ENCODE data around the gene FGF1.

FGF1 gene

GRCh38 chr5:142644640-142645361, 41.1 kb downstream of the FGF1 start:
- DNase-seq (ENCODE audit: low read depth, low spot score): peak; percentile 51

- DNase-seq (ENCODE audit: low read depth, low spot score): no peak
Measured at GRCh38 chr5:142644127-142644526, 41.8 kb downstream of the FGF1 start.

GRCh38 chr5:142643634-142644033, 42.3 kb downstream of the FGF1 start:
- DNase-seq (ENCODE audit: low read depth, low spot score): no peak

- no peak for DNase-seq (ENCODE audit: low read depth, low spot score)
Measured at GRCh38 chr5:142642427-142642826, 43.5 kb downstream of the FGF1 start.

GRCh38 chr5:142641711-142642110, 44.2 kb downstream of the FGF1 start:
- no peak for DNase-seq (ENCODE audit: low read depth, low spot score)

- DNase-seq (ENCODE audit: low read depth, low spot score): no peak
Measured at GRCh38 chr5:142640316-142641005, 45.4 kb downstream of the FGF1 start.

GRCh38 chr5:142639455-142639854, 46.4 kb downstream of the FGF1 start:
- DNase-seq (ENCODE audit: low read depth, low spot score): no peak

- DNase-seq (ENCODE audit: low read depth, low spot score): no peak
Measured at GRCh38 chr5:142637871-142638270, 48.0 kb downstream of the FGF1 start.

- no peak for DNase-seq (ENCODE audit: low read depth, low spot score)
Measured at GRCh38 chr5:142636698-142637324, 49.1 kb downstream of the FGF1 start.

- DNase-seq (ENCODE audit: low read depth, low spot score): no peak
Measured at GRCh38 chr5:142636093-142636492, 49.8 kb downstream of the FGF1 start.

GRCh38 chr5:142634216-142635011, 51.5 kb downstream of the FGF1 start:
- DNase-seq (ENCODE audit: low read depth, low spot score): no peak

- no peak for DNase-seq (ENCODE audit: low read depth, low spot score)
Measured at GRCh38 chr5:142630927-142631539, 54.9 kb downstream of the FGF1 start.

GRCh38 chr5:142627383-142628217, 58.3 kb downstream of the FGF1 start:
- no peak for DNase-seq (ENCODE audit: low read depth, low spot score)

GRCh38 chr5:142626786-142627185, 59.1 kb downstream of the FGF1 start:
- DNase-seq (ENCODE audit: low read depth, low spot score): no peak

GRCh38 chr5:142626099-142626498, 59.8 kb downstream of the FGF1 start:
- no peak for DNase-seq (ENCODE audit: low read depth, low spot score)

GRCh38 chr5:142621227-142621626, 64.7 kb downstream of the FGF1 start:
- no peak for DNase-seq (ENCODE audit: low read depth, low spot score)

- DNase-seq (ENCODE audit: low read depth, low spot score): no peak
Measured at GRCh38 chr5:142619815-142620214, 66.1 kb downstream of the FGF1 start.

- DNase-seq (ENCODE audit: low read depth, low spot score): no peak
Measured at GRCh38 chr5:142618130-142618523, 67.8 kb downstream of the FGF1 start.

GRCh38 chr5:142617416-142618129, 68.3 kb downstream of the FGF1 start:
- no peak for DNase-seq (ENCODE audit: low read depth, low spot score)

- no peak for DNase-seq (ENCODE audit: low read depth, low spot score)
Measured at GRCh38 chr5:142615948-142616347, 69.9 kb downstream of the FGF1 start.
